H9 (cell line): Measurements from ENCODE around the gene SLC41A1. TPM values are rescaled to one million over a fixed set of nuclear protein-coding genes. Genes with fewer than 3 reads are reported as not detected.

Experiments
- DNase-seq: peaks from one replicate; pipeline ENCODE4 v3.0.0-alpha.2; 2017
- H2AFZ ChIP-seq: one replicate; pipeline ENCODE4 v1.6.1; 2013; ENCODE audit warnings: mild to moderate bottlenecking, low read length, control low read depth, moderate library complexity
- H2AK5ac ChIP-seq: 2 replicates; pipeline ENCODE4 v1.6.1; 2013; ENCODE audit warnings: low read length, control low read depth, mixed read lengths; ENCODE audit not compliant: insufficient read length
- H2BK120ac ChIP-seq: one replicate; pipeline ENCODE4 v1.6.1; 2013; ENCODE audit warnings: low read depth, mild to moderate bottlenecking, low read length, control low read depth, inconsistent platforms; ENCODE audit not compliant: poor library complexity, severe bottlenecking
- H2BK12ac ChIP-seq: 2 replicates; pipeline ENCODE4 v1.6.1; 2013; ENCODE audit warnings: low read length, control low read depth, mixed read lengths, low read depth; ENCODE audit not compliant: insufficient read length
- H2BK15ac ChIP-seq: 2 replicates; pipeline ENCODE4 v1.6.1; 2013; ENCODE audit warnings: low read depth, low read length, control low read depth
- H2BK20ac ChIP-seq: one replicate; pipeline ENCODE4 v1.6.1; 2013; ENCODE audit warnings: low read depth, mild to moderate bottlenecking, low read length, control low read depth, inconsistent platforms; ENCODE audit not compliant: poor library complexity, severe bottlenecking
- H2BK5ac ChIP-seq: 2 replicates; pipeline ENCODE4 v1.6.1; 2013; ENCODE audit warnings: low read length, control low read depth, mixed read lengths; ENCODE audit not compliant: insufficient read length
- H3K14ac ChIP-seq: 2 replicates; pipeline ENCODE4 v1.6.1; 2013; ENCODE audit warnings: low read length, control low read depth; ENCODE audit not compliant: insufficient read depth
- H3K18ac ChIP-seq: 2 replicates; pipeline ENCODE4 v1.6.1; 2013; ENCODE audit warnings: low read depth, mild to moderate bottlenecking, mixed read lengths, low read length, control low read depth; ENCODE audit not compliant: insufficient read length
- H3K23ac ChIP-seq: 2 replicates; pipeline ENCODE4 v1.6.1; 2013; ENCODE audit warnings: low read length, control low read depth, mixed read lengths, low read depth; ENCODE audit not compliant: insufficient read length
- H3K23me2 ChIP-seq: 2 replicates; pipeline ENCODE4 v1.6.1; 2013; ENCODE audit warnings: low read depth, mild to moderate bottlenecking, mixed read lengths, low read length, control low read depth; ENCODE audit not compliant: insufficient read length, poor library complexity, severe bottlenecking
- H3K27ac ChIP-seq: 2 replicates; pipeline ENCODE4 v1.5.1; 2013; ENCODE audit warnings: low read length, control low read depth, mixed read lengths, low read depth; ENCODE audit not compliant: insufficient read length
- H3K27me3 ChIP-seq: 2 replicates; pipeline ENCODE4 v1.6.1; 2013; ENCODE audit warnings: low read length, control low read depth, inconsistent platforms; ENCODE audit not compliant: insufficient read depth
- H3K4ac ChIP-seq: 2 replicates; pipeline ENCODE4 v1.6.1; 2013; ENCODE audit warnings: low read depth, mild to moderate bottlenecking, control low read depth, inconsistent platforms, low read length, moderate library complexity
- H3K4me1 ChIP-seq: 2 replicates; pipeline ENCODE4 v1.6.1; 2013; ENCODE audit warnings: low read length, control low read depth, inconsistent platforms; ENCODE audit not compliant: insufficient read depth
- H3K4me2 ChIP-seq: 2 replicates; pipeline ENCODE4 v1.6.1; 2013; ENCODE audit warnings: low read length, control low read depth, mixed read lengths; ENCODE audit not compliant: insufficient read length, insufficient read depth
- H3K56ac ChIP-seq: 2 replicates; pipeline ENCODE4 v1.6.1; 2013; ENCODE audit warnings: low read depth, mild to moderate bottlenecking, mixed read lengths, low read length, control low read depth; ENCODE audit not compliant: insufficient read length
- H3K79me1 ChIP-seq: 2 replicates; pipeline ENCODE4 v1.6.1; 2013; ENCODE audit warnings: low read depth, mild to moderate bottlenecking, moderate library complexity, low read length, control low read depth, inconsistent platforms; ENCODE audit not compliant: insufficient read depth, poor library complexity, severe bottlenecking
- H3K79me2 ChIP-seq: 2 replicates; pipeline ENCODE4 v1.6.1; 2013; ENCODE audit warnings: low read length, control low read depth, inconsistent platforms; ENCODE audit not compliant: insufficient read depth
- H3K9ac ChIP-seq: 2 replicates; pipeline ENCODE4 v1.6.1; 2013; ENCODE audit warnings: low read length, control low read depth, mixed read lengths; ENCODE audit not compliant: insufficient read length; ENCODE audit errors: extremely low read depth
- H3K9me3 ChIP-seq: one replicate; pipeline ENCODE4 v1.6.1; 2013; ENCODE audit warnings: low read depth, low read length, inconsistent platforms; ENCODE audit not compliant: control insufficient read depth
- H3T11ph ChIP-seq: one replicate; pipeline ENCODE4 v1.6.1; 2013; ENCODE audit warnings: mild to moderate bottlenecking, low read length, control low read depth, inconsistent platforms
- H4K20me1 ChIP-seq: one replicate; pipeline ENCODE4 v1.6.1; 2013; ENCODE audit not compliant: control insufficient read depth, insufficient read length, insufficient read depth
- H4K5ac ChIP-seq: 2 replicates; pipeline ENCODE4 v1.6.1; 2013; ENCODE audit warnings: low read depth, mild to moderate bottlenecking, mixed read lengths, low read length, control low read depth; ENCODE audit not compliant: insufficient read length
- H4K8ac ChIP-seq: replicated peaks from 2 replicates; pipeline ENCODE4 v1.6.1; 2013; ENCODE audit warnings: low read length, control low read depth, mixed read lengths, low read depth; ENCODE audit not compliant: insufficient read length
- H4K91ac ChIP-seq: 2 replicates; pipeline ENCODE4 v1.6.1; 2013; ENCODE audit warnings: low read depth, mild to moderate bottlenecking, moderate library complexity, mixed read lengths, low read length, control low read depth; ENCODE audit not compliant: insufficient read length
- H3K27ac Mint-ChIP-seq, 3 experiments: 2 replicates in 2 of 3; 3 replicates in 1 of 3; pipeline ENCODE4 v1.8.0; 2020 to 2021; ENCODE audit warnings: mixed read lengths in 3 of 3, mild to moderate bottlenecking in 1 of 3, moderate library complexity in 1 of 3
- H3K27me3 Mint-ChIP-seq: 2 replicates; pipeline ENCODE4 v1.8.0; 2021; ENCODE audit warnings: low read depth, mild to moderate bottlenecking, moderate library complexity, mixed read lengths
- H3K36me3 Mint-ChIP-seq, 3 experiments: 2 replicates in 2 of 3; 3 replicates in 1 of 3; pipeline ENCODE4 v1.8.0; 2020 to 2021; ENCODE audit warnings: low read depth in 3 of 3, mixed read lengths in 3 of 3; ENCODE audit not compliant: insufficient read depth in 1 of 3
- H3K4me1 Mint-ChIP-seq, 2 experiments: 2 replicates each; pipeline ENCODE4 v1.8.0; 2020; ENCODE audit warnings: mixed read lengths in 2 of 2
- H3K4me3 Mint-ChIP-seq, 2 experiments: 2 replicates in 1 of 2; 3 replicates in 1 of 2; pipeline ENCODE4 v1.8.0; 2020 to 2021; ENCODE audit warnings: mild to moderate bottlenecking in 2 of 2, mixed read lengths in 2 of 2, moderate library complexity in 1 of 2
- H3K9me3 Mint-ChIP-seq, 2 experiments: 2 replicates in 1 of 2; 3 replicates in 1 of 2; pipeline ENCODE4 v1.8.0; 2020; ENCODE audit warnings: mild to moderate bottlenecking in 2 of 2, mixed read lengths in 2 of 2, moderate library complexity in 1 of 2
- CTCF ChIP-seq: fragments of 200-600 bp; sonication (generic); conservative IDR thresholded peaks from 3 replicates; pipeline ENCODE4 v1.8.0; 2021; ENCODE audit warnings: antibody characterized with exemption, mild to moderate bottlenecking
- WGBS: extraction: QIAGEN DNeasy Blood & Tissue Kit; methylation state at CpG from one replicate; pipeline ENCODE4 v1.1.7; 2013; ENCODE audit warnings: missing lambda C conversion rate, low lambda C conversion rate, mixed read lengths; ENCODE audit not compliant: insufficient read length; ENCODE audit errors: extremely low coverage; 5-methylcytosine and 5-hydroxymethylcytosine counted together
- total RNA-seq: library from RNA; stranded (reverse); gene quantifications from 2 replicates; pipeline ENCODE4 v1.2.1, GENCODE V29; 2021

The SLC41A1 gene
- total RNA-seq, 1 experiment from 2014 or later: 18.2 TPM

DNA sequence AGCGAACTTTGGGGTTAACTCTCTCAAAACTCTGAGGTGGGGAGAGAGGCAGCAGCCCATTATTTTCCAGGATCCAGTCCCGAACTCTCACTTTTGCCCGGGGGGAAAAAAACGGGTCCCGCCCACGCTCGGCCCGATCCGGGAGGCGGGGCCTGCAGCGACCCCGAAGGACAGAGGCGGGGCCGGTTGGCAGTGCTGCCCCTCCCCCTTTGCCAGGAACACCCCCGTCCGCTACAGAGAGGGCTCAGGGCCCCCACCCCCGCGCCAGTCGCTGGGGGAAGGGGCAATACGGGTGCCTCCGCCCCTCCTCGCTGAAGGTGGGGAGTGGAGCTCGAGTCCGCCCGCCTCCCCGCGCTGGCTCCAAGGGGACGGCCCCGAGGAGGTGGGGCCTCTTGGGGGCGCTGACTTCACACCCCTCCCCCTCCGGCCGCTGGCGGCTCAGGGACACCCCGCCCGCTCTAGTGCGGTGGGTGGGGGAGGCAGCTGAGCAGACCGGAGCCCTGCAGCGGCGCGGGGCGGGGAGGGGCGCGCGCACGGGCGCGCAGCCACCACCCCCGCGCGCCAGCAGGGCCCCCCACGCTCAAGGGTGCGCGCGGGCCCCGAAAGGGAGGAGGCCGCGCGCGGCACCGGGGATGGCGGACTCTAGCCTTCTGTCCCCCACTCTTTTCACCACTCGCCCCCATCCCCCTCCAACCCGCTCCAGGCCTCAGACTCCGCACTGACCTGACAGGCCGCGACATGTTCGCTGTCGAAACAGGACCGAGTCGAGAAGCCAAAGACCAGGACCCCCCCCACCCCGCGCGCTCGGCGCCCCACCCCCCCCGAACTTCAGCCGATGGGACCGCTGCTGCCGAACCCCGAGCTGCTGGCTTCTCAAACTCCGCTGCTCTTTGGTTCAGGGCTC, 63.5 kb downstream of the SLC41A1 start:
- Histone ChIP-seq H4K91ac (no peak overlapping the region), H2BK20ac (no peak overlapping the region), H2BK120ac (no peak overlapping the region), H3K79me1 (no peaks in the 10 kb centered on the region), H3K14ac (peak overlapping the region; percentile 90; the same call in 1 of the 2 replicates), H3K18ac (peak overlapping the region; percentile 95), H4K5ac (no peak overlapping the region), H3K4me2 (peak overlapping the region; percentile 100), H3K56ac (no peak overlapping the region), H3K9ac (peak overlapping the region; percentile 91), H3K79me2 (peaks cover 40% of the 10 kb centered on the region), H4K20me1 (peaks cover 2% of the 10 kb centered on the region), H3K4ac (no peak overlapping the region), H2BK12ac (no peak overlapping the region), H3K23ac (no peak overlapping the region), H3K27me3 (no peaks in the 10 kb centered on the region), H3T11ph (no peak overlapping the region), H2BK15ac (no peak overlapping the region), H4K8ac (no peak overlapping the region), H3K27ac (peak overlapping the region; percentile 4), H2BK5ac (no peak overlapping the region), H2AFZ (no peak overlapping the region), H3K23me2 (no peaks in the 10 kb centered on the region), H2AK5ac (no peak overlapping the region), H3K9me3 (no peaks in the 10 kb centered on the region), H3K4me1 (no peaks in the 10 kb centered on the region)
- peak; percentile 98 for DNase-seq
- Mint-ChIP-seq H3K4me3 (peak overlapping the region; percentile 94 to 97), H3K4me1 (peaks cover 29 to 45% of the 10 kb centered on the region in 2 experiments), H3K36me3 (peaks cover 15 to 30% (median 23%) of the 10 kb centered on the region in 3 experiments), H3K27me3 (peaks cover under 1% of the 10 kb centered on the region; the same call in 1 of the 2 replicates), H3K27ac (peak overlapping the region; percentile 99 to 100 (median 100)), H3K9me3 (no peaks in the 10 kb centered on the region; a peak in 1 of 5 replicates)
- WGBS: no CpG with 5 or more reads among the region's 81 CpGs
- TF ChIP-seq CTCF: no peak
